ENCODE measurements around the gene DGKG.

DGKG gene

DNA sequence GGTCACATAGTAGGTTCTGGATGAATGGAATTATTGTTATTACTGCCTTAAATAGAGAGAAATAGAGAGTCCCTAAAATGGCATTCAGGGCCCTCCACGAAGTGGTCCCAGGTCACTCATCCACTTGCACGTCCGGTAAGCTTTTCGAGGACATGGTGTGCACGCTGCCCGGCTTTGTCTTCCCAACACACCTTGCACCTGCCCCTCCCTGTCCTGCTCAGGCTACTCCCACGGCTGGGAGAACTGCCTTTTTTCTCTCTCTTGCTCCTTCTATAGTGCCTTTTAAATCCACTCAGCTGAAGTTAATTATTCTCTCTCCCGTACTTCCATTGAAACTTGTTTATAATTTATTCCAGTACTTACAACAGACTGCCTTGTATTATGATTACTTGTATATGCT, 5.6 kb upstream of the DGKG start:
- DNase-seq: no peak

DNA sequence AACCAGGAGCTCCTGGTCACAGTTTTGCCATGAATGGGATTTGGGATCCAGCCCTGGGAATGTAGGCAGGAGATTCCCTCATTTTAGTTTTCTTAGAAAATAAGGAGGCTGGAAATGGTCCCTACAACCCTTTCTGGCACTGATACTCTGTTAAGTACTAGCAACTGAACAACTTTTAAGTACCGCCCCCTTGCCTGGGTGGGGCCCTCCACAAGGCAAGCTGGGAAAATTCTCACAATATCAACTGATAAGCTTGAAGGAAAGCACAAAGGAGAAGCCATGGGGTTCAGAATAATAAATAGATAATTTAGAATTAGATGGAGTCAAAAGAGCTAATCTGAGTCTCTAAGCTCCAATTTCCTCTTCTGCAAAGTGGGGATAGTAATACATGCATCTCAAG, 4.2 kb upstream of the DGKG start:
- no peak for DNase-seq

- DNase-seq: no peak
Observed at GRCh38 chr3:186365202-186365974, 3.4 kb upstream of the DGKG start.

GRCh38 chr3:186362988-186363387, 954 bp upstream of the DGKG start:
- no peak for DNase-seq

GRCh38 chr3:186362537-186362842, 456 bp upstream of the DGKG start:
- no peak for DNase-seq

DNA sequence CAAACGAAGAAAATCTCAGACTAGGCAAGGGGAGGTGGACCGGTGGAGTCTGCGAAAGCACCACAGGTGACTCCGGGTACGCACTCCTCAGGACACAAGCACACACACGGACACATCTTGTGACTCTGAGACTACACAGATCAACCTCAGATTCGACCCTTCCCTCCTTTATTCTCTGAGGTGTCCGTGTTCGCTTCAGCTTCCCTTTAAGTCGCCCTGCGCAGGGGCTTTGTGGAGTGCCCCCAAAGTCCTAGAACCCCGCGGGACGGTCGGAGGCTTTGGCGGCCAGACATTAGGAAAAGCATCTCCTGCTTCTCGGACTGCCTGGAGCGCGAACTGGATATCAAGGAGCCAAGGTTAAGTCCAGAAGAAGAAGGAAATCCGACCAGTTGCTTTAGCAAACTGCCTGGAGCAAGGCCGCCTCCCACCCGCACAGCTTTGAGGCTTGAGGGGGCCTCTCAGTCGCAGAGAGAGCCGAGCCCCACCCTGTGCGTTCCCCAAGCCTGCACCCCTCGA, 730 bp downstream of the DGKG start:
- DNase-seq: no peak

DNA sequence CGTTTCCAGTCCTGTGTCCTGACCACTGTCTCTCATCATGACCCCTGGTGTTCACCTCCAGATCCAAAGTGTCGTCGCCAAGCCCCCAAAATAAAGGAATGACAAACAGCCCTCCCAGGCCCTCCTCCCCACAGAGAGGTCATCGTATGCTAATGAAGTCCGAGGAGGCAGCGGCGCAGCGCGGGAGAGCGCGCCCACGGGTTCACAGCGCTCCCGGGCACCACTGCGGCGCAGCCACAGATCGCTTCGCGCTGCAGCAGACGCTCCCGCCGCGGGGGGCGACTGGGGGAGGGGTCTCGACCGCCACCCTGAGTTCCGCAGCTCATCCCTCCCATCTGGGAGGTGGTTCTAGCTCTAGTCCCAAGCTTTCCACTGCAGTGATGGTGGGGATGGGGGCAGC, 1.3 kb downstream of the DGKG start:
- no peak for DNase-seq

- DNase-seq: no peak
Observed at GRCh38 chr3:186359078-186359477, 3.0 kb downstream of the DGKG start.

DNA sequence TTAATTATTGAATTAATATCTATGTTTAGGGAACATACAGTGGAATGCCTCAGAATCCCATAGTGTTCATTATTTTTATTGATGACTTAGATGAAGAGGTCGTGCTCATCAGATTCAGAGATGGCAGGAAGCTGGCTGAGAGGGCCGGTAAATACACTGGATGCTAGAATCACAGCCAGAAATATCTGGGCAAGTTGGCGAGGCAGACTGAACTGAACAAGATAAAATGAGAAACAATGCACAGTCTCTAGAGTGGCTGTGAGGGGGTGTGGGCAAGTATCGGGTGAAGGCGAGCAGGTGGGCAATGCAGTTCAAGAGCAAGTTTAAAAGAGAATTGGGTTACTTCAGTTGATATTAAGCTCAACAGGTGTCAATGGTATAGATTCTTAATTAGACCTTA, 5.9 kb downstream of the DGKG start:
- DNase-seq: no peak

- no peak for DNase-seq
Observed at GRCh38 chr3:186354100-186354499, 7.9 kb downstream of the DGKG start.

DNA sequence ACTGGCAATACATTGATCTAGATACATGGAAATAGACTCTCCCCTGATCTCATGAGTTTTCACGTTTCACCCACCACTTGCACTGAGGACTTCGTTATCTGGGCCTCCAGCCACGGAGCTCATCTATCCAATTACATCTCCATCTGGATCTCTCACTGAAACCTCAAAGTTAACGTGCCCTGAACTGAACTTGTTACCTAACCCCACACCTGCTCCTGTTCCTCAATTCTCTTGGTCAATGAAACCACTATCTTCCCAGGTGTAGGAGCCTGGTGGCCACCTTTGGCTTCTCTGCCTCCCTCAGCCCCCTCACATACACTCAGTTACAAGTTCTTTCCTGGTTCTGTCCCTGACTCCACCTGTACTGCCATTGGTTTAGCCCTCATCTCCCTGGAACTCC, 9.7 kb downstream of the DGKG start:
- no peak for DNase-seq

DNA sequence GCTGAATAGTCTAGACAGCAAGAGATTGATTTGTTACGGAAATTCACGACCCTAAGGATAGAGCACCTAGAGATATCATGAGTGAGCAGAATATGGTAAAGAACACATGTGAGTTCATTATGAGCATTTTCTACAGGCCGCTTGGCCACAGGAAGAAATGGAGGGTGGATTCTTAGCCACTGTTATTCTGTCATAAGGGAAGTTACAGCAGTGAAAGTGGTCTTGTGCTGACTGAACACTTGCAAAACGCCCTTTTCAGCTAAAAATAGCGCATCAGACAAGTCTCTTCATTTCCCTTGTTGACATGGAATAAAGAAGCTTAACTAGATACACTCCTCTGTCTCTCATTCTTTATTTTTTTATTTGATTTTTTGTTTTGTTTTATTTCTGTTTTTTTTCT, 19.8 kb downstream of the DGKG start:
- DNase-seq: no peak

GRCh38 chr3:186340204-186340603, 21.8 kb downstream of the DGKG start:
- DNase-seq: no peak

DNA sequence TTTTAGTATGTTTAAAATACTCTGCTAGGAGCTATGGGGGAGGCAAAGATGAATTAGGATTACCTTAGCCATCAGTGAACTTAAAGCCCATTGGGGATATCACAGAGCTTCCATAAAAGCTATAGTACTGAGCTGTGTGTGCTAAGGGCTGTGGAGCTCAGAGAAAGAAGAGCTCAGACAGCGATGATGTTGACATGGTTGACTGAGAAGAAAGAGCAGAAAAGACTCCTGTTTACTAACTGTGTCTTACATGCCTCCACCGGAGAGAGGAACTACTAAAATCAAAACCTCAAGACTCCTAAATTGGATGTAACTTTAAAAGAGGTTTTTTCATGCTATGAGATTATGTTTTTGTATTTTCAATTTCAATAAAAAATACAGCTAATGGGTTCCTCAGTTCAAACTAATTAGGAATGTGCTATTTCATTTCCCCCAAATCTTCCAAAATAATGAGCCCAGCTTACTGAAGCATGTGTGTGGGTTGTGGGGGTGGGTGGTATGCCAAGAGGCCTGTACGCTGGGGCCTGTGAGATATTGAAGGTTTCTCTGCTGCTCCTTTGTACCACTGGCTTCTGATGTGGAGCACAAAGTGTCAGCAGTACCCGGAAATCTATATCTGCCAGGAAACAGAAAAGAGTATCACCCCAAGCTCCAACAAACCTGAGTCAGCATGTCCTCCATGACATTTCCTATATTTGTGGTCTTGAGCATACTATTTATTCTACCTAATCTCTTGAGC, 22.7 kb downstream of the DGKG start:
- DNase-seq: no peak

GRCh38 chr3:186333256-186333655, 28.8 kb downstream of the DGKG start:
- DNase-seq: no peak

GRCh38 chr3:186330772-186331460, 31.1 kb downstream of the DGKG start:
- no peak for DNase-seq

DNA sequence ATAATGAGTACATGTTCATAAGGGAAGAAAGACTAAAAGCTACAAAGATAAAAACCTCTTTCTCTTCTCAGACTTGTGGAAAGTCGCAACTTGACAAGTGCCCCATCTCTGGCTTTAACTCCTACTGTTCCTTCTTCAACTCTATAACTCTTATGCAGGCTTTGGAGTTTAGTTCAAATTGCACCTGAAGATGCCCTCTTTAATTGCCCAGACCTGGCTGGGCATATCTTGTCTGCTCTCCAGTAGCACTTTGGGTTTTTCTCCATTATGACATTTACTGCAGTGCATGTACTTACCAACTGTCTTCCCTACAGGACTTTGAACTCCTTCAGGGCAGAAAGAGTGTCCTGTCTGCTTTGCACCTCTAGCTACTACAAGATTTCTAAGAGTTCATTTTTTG, 32.4 kb downstream of the DGKG start:
- no peak for DNase-seq

GRCh38 chr3:186327912-186328487, 34.0 kb downstream of the DGKG start:
- no peak for DNase-seq

DNA sequence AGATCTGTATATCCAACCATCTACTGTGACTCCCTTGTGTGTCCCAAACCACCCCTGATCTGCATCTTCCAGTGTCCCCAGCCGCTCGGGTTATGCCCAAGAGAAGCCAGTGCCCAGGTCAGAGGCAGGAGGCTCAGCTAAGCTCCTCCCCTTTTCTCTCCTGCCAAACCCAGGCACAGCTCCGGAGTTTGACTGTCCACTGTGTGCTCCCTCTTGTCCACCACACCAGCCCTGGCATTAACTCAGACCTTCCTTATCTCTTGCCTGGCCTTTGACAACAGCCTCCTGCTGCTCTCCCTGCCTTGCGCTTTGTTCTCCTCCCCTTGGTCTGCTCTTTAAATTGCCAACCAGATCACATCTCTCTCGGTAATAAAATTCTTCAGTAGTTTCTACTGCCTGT, 39.3 kb downstream of the DGKG start:
- DNase-seq: no peak

DNA sequence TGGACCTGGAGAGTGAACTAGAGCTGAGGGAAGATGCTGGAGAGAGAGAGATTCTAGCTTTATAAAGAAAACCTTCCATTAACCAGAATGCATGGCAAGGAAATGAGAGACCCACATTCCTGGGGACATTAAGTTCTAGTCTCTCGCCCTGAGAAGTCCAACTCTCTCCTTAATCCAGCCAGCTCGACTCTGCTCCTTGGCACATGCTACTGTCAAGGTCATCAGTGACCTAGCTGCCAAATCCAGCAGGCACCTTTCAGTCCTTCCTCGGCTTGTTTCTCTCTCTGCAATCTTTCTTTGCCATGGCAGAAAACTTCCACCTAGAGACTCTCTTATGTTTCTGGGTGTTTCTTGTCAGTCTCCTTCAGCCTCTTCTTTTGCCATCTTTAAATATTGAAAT, 40.3 kb downstream of the DGKG start:
- DNase-seq: no peak

GRCh38 chr3:186320862-186321568, 41.0 kb downstream of the DGKG start:
- DNase-seq: no peak

DNA sequence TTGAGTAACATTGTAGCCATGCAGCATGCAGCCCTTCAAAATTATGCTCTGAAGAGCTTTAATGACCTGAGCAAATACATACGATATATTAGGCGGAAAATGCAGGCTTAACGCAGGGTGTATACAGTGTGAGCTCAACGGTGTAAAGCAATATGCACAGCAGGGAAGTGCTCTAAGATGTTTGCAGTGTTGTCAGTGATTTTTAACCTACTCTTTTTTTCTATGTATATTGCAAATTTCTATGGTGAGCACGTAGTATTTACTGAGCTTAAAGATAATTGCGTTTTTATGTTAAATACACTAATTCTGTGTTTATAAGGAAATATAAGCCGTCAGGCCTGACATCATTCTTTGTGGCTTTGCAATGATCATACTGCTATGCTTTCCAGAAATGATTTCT, 42.1 kb downstream of the DGKG start:
- no peak for DNase-seq

GRCh38 chr3:186318135-186318534, 43.9 kb downstream of the DGKG start:
- DNase-seq: no peak
